ENCODE results near the gene LPAR3.

- TF ChIP-seq CTCF (IDR thresholded peaks at IDR 0.05) = no peak
- no peak for TF ChIP-seq EZH2 (IDR thresholded peaks at IDR 0.05; ENCODE audit: borderline replicate concordance, insufficient read depth, low read depth, low read length, poor library complexity, severe bottlenecking)
Measured at GRCh38 chr1:84802567-84803232, 90.3 kb downstream of the LPAR3 start.

All from B cell (primary cell).